Left ventricle myocardium inferior (tissue), 1 donor: ENCODE measurements around the gene CCNJL. TPM values are rescaled to one million over a fixed set of nuclear protein-coding genes. Genes with fewer than 3 reads are reported as not detected.

Experiments
- DNase-seq: peaks from one replicate; pipeline ENCODE4 v3.0.0-alpha.2; 2020
- H3K27ac ChIP-seq: fragments of 200-600 bp; replicated peaks from 2 replicates; pipeline ENCODE4 v1.8.0; 2021
- H3K27me3 ChIP-seq: fragments of 200-600 bp; 2 replicates; pipeline ENCODE4 v1.8.0; 2021; ENCODE audit warnings: low read depth
- H3K36me3 ChIP-seq: fragments of 200-600 bp; 2 replicates; pipeline ENCODE4 v1.8.0; 2021
- H3K4me1 ChIP-seq: fragments of 200-600 bp; 2 replicates; pipeline ENCODE4 v1.8.0; 2021
- H3K4me3 ChIP-seq: fragments of 200-600 bp; 2 replicates; pipeline ENCODE4 v1.8.0; 2021; ENCODE audit warnings: mild to moderate bottlenecking, moderate library complexity
- H3K9me3 ChIP-seq: fragments of 200-600 bp; replicated peaks from 2 replicates; pipeline ENCODE4 v1.8.0; 2021
- intact Hi-C: fragments of 100-400 bp; cut with micrococcal nuclease; formaldehyde crosslinking; loops from one replicate; pipeline ENCODE4 v1.11.0; 2022
- total RNA-seq: library from RNA; stranded (reverse); fragmentation: NEBNext Ultra II Directional; extraction: Animal tissue kit (Norgen Biotek cat#: 25700); gene quantifications from one replicate; pipeline ENCODE4 v1.2.1, GENCODE V29; 2021
- TF ChIP-seq, protein P1 (sequence below): fragments of 200-600 bp; IDR thresholded peaks from 2 replicates; pipeline ENCODE4 v1.8.0; 2021; ENCODE audit warnings: antibody characterized with exemption, mild to moderate bottlenecking, borderline replicate concordance
- donor health status: DM: no; HTN: yes; CAD: no; lungs with severe emphysema.

Gene CCNJL
- total RNA-seq, 1 donor from 2014 or later: 6.5 TPM

GRCh38 chr5:160268121-160268520 lies 44.2 kb downstream of the CCNJL start:
- intact Hi-C loops: no loop called here
- Histone ChIP-seq H3K36me3 (no peaks in the 10 kb centered on the region), H3K27ac (peak overlapping the region; percentile 79)

DNA sequence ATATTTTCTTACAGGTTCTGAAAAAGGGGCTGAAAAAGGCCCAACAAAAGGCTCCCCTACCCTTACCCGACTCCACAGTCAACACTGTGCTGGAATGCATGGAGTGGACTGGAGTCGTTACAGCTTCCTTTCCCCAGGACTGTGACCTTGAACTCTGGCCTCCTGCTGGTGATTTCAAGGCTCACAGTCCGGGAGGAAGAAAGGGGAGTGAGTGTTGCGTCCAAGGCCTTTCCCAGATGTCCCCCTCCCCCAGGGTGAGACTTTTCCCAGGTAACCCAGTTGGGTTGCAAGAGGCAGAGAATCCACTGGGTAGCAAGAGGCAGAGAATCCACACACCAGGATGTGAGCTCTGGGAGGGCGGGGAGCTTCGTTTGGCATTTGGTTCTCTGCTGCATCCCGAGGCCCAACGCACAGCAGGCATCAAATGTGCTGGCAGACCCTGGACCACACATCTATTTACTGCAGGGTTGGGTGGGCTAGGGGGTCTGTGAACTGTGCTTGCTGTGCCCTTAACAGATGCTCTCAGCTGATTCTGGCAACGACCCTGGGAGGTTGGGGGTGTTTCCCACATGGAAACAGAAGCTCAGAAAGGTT lies 45.5 kb downstream of the CCNJL start:
- intact Hi-C loops: no loop called here
- Histone ChIP-seq H3K27ac (no peak overlapping the region), H3K4me1 (peaks cover 58% of the 10 kb centered on the region), H3K9me3 (no peaks in the 10 kb centered on the region), H3K4me3 (no peak overlapping the region), H3K36me3 (no peaks in the 10 kb centered on the region), H3K27me3 (no peaks in the 10 kb centered on the region)
- TF ChIP-seq, protein P1, sequence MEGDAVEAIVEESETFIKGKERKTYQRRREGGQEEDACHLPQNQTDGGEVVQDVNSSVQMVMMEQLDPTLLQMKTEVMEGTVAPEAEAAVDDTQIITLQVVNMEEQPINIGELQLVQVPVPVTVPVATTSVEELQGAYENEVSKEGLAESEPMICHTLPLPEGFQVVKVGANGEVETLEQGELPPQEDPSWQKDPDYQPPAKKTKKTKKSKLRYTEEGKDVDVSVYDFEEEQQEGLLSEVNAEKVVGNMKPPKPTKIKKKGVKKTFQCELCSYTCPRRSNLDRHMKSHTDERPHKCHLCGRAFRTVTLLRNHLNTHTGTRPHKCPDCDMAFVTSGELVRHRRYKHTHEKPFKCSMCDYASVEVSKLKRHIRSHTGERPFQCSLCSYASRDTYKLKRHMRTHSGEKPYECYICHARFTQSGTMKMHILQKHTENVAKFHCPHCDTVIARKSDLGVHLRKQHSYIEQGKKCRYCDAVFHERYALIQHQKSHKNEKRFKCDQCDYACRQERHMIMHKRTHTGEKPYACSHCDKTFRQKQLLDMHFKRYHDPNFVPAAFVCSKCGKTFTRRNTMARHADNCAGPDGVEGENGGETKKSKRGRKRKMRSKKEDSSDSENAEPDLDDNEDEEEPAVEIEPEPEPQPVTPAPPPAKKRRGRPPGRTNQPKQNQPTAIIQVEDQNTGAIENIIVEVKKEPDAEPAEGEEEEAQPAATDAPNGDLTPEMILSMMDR: no peak
- DNase-seq: no peak

More at GRCh38 chr5:160268121-160268520, 44.2 kb downstream of the CCNJL start:
- Histone ChIP-seq H3K27me3 (no peaks in the 10 kb centered on the region), H3K4me1 (peaks cover 50% of the 10 kb centered on the region), H3K9me3 (no peaks in the 10 kb centered on the region), H3K4me3 (no peak overlapping the region)
- TF ChIP-seq, protein P1: no peak
- DNase-seq: no peak

DNA sequence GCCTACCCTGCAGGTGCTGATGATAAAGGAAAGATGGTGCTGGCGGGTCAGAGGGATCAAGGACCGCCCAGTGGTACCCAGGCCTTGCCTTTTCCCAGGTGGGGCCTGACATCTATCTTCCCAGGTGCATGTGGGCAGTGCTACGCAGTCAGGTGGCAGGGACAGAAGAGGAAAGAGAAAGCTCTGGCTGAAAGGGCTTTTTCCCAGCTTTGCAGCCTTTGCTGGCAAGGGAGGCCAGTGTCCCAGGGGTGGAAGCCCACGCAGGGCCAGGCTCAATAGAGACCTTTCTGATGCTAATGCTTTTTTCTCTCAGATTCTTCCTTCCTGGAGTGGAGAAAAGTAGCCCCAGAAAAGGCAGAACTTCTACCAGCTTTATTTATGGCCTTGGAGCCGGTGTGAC lies 46.3 kb downstream of the CCNJL start:
- no peak for DNase-seq
- H3K36me3 ChIP-seq: no peaks in the 10 kb centered on the region
- H3K27me3 ChIP-seq: no peaks in the 10 kb centered on the region
- TF ChIP-seq, protein P1: no peak
- no peaks in the 10 kb centered on the region for H3K9me3 ChIP-seq
- no peak overlapping the region for H3K4me3 ChIP-seq
- no peak overlapping the region for H3K27ac ChIP-seq
- intact Hi-C loops: no loop called here
- H3K4me1 ChIP-seq: peaks cover 58% of the 10 kb centered on the region

DNA sequence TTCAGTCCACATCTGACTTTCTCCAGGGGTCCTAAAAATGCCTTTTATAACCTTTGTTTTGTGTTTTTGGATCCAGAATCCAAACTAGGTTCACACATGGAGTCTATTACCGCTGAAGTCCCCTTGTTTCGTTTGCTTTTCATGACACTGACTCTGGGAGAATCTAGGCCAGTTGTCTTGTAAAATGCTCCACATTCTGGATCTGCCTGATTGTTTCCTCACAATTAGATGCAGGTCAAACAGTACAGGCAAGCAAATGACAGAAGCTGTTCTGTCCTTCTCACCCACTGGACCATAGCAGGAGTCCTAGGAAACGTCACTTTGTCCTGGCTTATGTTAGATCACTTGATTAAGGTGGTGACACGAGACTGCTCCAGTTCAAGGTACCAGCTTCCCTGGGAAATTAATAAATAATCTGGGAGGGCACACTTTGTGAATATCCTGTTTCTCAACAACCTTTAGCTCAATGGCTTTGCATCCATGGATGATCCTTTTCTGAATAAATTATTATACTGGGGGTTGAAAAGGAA lies 49.0 kb downstream of the CCNJL start:
- H3K27ac ChIP-seq: no peak overlapping the region
- H3K9me3 ChIP-seq: no peaks in the 10 kb centered on the region
- peaks cover 12% of the 10 kb centered on the region for H3K36me3 ChIP-seq
- DNase-seq: no peak
- intact Hi-C loops: no loop called here
- no peak overlapping the region for H3K4me3 ChIP-seq
- TF ChIP-seq, protein P1: no peak
- peaks cover 41% of the 10 kb centered on the region for H3K4me1 ChIP-seq
- no peaks in the 10 kb centered on the region for H3K27me3 ChIP-seq

- no peak overlapping the region for H3K4me3 ChIP-seq
- H3K9me3 ChIP-seq: no peaks in the 10 kb centered on the region
- peaks cover 35% of the 10 kb centered on the region for H3K4me1 ChIP-seq
- intact Hi-C loops: no loop called here
- peaks cover 12% of the 10 kb centered on the region for H3K36me3 ChIP-seq
- DNase-seq: no peak
- H3K27ac ChIP-seq: no peak overlapping the region
- TF ChIP-seq, protein P1: no peak
- H3K27me3 ChIP-seq: no peaks in the 10 kb centered on the region
Measured at GRCh38 chr5:160262151-160263074, 50.0 kb downstream of the CCNJL start.
